Activated T-helper 9 cell treated with anti-CD3 and anti-CD28 coated beads, Interleukin-2, amount 50 U/mL, for 16 hours (primary cell): Measurements from ENCODE around the gene QDPR.

Experiments used
- DNase-seq: peaks from one replicate; pipeline ENCODE4 v3.0.0-alpha.2; 2020; ENCODE audit warnings: low read depth

The QDPR gene

GRCh38 chr4:17526695-17527477 lies 15.0 kb upstream of the QDPR start:
- no peak for DNase-seq

DNA sequence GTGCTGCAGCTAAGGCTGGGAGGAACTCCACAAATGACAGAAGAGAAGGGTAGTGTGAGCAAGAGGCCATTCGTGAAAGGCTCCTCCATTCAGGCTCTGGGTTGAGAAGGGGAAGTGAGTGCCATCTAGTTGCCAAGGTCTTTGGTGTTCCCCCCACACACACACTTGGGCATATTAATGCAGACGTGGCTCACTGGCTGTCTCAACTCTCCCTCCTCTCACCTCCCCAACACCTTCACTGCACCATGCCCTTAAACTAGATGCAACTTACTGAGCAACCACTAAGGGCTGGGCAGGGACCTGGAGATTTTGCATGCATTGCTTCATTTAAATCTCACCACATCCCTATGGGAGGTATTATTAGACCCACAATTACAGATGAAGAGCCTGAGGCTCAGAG lies 11.8 kb upstream of the QDPR start:
- DNase-seq: no peak

GRCh38 chr4:17521595-17521994 lies 9.7 kb upstream of the QDPR start:
- no peak for DNase-seq

GRCh38 chr4:17517664-17518063 lies 5.8 kb upstream of the QDPR start:
- DNase-seq: no peak

- no peak for DNase-seq
Observed at GRCh38 chr4:17516980-17517379, 5.1 kb upstream of the QDPR start.

- no peak for DNase-seq
Observed at GRCh38 chr4:17515445-17516407, 3.8 kb upstream of the QDPR start.

DNA sequence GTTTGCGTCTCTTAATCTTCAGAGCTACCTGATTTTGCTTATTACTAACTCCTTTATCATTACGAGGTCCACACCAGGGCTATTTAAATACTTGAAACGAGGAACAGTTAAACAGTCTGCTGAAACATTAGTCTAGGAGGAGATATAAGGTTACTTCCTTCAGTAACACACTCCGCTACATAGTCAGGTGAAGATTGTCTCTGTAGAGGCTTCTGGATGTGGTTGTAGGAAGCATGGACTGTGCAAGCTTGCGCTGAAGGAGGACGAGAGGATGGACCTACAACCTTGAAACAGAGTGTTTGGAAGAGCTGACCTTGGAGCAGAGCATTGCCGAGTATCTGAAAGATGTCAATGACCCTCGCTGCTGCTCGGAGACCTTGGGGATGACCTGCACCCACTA lies 3.0 kb upstream of the QDPR start, which contains the start of gene CLRN2:
CLRN2 (plus strand) TSS at position 301 of the 400 bp plus-strand sequence. CDS start 102 bp downstream, outside the sequence.
- no peak for DNase-seq

- DNase-seq: no peak
Observed at GRCh38 chr4:17512973-17513665, 1.2 kb upstream of the QDPR start.

DNA sequence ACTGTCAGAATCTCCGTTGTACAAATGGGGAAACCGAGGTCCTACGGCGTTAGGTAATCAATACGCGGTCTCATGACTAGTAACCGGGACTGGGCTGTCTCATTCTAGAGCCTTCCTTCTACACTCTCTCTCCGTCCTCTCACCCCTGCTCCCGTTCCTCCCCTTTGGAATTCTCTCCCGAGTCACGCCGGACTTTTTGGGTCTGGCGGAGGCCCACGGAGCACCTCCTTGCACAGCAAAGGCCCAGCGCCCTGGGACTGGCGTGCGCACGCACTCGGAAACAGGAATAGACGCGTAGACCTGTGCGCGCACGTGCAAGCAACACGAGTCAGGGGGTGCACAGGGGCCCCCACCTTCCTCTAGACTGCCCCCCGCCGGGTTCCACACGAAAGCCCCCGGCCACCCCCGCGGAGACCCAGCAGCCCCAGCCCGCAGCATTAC lies 361 bp downstream of the QDPR start:
- no peak for DNase-seq

GRCh38 chr4:17511051-17511450 lies 839 bp downstream of the QDPR start:
- no peak for DNase-seq

GRCh38 chr4:17510582-17510981 lies 1.3 kb downstream of the QDPR start:
- DNase-seq: no peak

DNA sequence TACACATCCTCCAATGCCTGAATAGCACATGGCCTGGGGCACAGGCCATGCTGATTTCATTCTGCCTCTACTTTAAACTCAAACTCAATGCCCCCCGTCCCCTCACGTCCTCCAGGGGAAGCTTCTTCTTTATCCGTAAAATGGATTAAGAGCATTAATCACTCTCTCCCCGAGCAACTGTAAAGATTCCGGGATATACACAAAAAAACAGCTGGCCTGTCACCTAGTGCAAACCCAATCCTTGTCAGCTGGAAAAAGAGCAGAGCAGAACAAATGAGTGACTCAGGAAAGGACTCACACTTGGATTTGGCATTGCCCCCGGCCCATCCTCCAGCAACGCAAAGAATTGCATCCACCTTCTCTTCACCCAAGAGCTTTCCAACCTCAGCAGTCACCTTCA lies 7.8 kb downstream of the QDPR start:
- no peak for DNase-seq

DNA sequence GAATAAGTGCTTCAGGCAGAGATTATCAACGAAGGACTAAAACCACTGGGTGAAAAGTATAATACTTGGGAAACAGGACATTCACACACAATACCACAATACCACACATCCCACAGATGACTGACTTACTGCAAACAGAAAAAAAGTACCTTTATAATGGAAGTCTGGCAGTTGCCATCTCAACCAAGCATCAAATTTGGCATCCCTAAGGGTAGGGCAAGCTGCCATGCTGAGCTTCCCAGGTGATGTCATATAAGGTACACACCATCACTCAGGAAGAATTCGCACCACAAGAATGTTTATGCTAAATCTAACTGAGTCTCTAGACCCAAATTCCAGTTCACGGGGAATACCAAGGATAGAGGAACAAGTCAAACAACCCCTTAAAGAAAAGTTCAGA lies 9.1 kb downstream of the QDPR start:
- DNase-seq: no peak

- no peak for DNase-seq
Observed at GRCh38 chr4:17500574-17500973, 11.3 kb downstream of the QDPR start.

GRCh38 chr4:17497890-17498523 lies 13.9 kb downstream of the QDPR start:
- DNase-seq: no peak

GRCh38 chr4:17494258-17495190 lies 17.4 kb downstream of the QDPR start:
- DNase-seq: no peak

GRCh38 chr4:17493619-17494018 lies 18.3 kb downstream of the QDPR start:
- DNase-seq: no peak

GRCh38 chr4:17492876-17493275 lies 19.0 kb downstream of the QDPR start:
- DNase-seq: no peak

- no peak for DNase-seq
Observed at GRCh38 chr4:17492058-17492741, 19.7 kb downstream of the QDPR start.

- DNase-seq: no peak
Observed at GRCh38 chr4:17491196-17491595, 20.7 kb downstream of the QDPR start.
